Fibroblast of skin of right quadriceps (primary cell): ENCODE results near the gene CPSF4.

Experiments
- DNase-seq: peaks from one replicate; pipeline ENCODE4 v3.0.0-alpha.2; 2013

Gene CPSF4

DNA sequence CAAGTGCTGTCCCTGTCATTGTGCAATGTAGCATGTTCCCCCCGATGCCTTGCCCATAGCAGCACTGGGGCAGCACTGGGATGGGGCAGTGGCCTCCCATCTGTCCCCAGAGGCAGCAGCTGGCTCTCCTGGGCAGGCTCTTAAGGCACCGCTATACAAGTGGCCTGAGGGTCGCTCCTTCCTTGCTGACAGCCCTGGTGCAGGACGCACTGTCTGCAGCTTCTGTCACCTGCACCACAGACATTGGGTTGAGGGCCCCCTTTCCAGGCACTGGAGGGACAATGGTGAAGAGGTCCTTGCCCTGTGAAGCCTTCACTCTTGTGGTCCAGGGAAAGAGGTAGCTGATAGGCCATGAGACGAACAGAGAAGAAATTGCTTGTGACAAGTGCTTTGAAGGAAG is 10.6 kb downstream of the CPSF4 start:
- no peak for DNase-seq

DNA sequence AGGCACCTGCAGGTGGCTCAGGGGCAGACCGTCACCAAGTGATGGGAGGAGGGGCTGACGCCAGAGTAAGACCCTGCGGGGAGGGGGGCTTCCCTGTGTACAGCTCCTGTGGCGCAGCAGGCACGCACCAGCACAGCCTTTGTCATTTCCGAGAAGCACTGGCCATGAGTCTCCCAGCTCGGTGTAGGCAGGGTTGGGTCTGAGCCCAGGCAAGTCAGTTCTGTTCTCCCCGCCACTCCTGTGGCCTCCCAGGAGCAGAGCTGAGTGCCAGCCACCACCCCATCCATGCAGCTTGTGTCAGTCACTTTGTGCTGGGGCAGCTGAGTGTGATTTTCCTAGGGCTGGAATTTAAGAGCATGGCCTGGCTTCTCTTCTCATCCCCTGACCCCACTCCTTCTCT is 13.2 kb downstream of the CPSF4 start:
- no peak for DNase-seq

DNA sequence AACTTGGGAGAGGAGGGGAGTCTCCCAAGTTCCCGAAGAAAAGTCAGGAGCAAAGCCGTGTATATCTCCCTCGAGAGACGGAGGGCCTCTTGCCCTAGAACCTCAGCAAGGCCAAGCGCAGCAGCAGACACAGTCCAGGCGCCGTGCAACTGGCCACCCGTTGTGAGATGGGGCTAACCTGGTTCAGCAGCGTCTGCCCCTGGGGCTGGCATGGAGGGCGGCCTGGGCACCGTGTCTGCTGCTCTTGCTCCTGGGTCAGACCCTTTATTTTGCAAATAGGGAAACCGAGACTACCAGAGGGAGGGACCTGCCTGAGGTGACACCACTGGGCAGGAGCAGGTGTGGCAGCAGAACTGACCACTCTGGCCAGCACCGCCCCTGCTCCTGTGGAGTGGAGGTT is 13.8 kb downstream of the CPSF4 start:
- DNase-seq, result no peak

DNA sequence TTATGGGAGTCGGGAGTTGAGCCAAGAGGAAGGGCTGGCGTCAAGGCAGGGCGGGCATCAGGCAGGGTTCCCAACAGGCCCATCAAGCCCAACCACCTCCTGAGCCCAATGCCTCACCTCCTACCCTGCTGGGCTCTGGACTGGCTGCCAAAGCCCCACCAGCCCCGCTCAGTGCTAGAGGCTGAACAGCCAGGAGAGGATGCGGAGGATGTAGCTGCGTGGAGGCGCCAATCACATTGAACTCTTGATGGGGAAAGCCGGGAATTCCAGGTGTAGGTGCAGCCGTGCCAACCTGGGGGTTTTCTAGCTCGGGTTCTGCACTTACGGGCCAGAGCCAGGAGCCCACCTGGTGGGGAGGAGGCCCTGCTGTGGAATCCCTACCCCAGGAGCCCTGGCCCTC is 14.4 kb downstream of the CPSF4 start:
- no peak for DNase-seq

DNA sequence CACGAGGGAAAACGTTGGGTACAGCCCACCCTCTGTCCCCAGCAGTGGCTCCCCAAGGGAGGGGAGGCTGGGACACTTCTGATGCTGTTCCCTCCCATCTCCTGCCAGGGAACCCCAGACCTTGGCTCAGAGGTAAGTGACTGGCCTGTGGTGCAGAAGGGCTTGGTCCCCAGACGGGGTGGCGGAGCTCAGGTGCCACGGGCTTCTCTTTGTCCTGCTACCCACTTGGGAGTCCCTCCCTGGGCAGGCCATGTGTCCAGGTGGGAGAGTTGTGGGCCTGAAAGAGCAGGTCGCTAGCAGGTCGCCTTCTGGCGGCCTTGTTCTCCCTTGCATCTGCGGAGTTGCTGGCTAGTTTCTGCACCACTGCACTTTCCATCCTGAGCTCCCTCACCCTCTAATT is 17.1 kb downstream of the CPSF4 start:
- DNase-seq, result no peak

DNA sequence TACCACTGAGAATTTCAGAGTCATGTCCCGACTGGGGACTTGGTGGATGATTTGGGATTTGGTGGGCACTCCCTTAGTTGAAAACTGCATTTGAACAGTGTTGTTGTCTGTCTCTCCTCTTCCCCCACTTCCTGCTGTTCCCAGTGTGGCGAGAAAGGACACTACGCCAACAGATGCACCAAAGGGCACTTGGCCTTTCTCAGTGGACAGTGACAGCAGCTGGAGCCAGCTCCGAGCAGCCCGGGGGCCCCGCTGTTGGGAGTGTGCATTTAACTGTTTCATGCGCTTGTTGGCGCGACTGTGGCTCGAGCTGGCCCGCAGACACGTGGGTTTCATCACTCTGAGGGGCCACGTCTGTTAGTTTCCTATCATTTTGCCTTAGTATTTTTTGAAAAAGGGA is 17.5 kb downstream of the CPSF4 start:
- no peak for DNase-seq

DNA sequence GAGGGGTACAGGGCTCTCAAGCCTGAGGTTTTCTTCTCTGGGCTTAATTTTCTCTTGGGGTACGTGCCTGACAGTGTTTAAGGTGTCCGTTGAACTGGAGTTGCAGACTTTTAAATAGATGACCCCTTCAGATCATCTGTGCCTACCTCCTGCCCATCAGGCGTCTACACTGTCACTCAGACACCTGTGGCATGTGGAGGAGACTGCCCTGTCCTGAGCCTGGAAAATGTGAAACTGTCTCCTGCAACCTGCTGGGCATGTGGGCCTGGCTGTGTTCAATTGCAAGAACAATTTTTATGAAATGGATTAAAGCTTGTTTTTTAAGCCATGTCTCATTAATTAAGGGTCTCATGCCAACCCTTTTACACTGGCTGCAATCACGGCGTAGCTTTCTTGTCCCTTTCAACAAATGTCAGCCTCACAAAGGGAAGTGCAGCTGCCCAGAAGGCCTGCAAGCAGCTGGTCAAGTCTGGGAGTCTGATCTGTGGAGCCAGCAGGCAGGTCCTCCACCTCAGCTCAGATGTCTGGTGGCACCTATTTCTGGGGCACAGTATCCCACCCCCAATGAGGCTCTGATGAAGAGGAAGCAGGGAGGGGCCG is 18.4 kb downstream of the CPSF4 start:
- DNase-seq, result no peak

DNA sequence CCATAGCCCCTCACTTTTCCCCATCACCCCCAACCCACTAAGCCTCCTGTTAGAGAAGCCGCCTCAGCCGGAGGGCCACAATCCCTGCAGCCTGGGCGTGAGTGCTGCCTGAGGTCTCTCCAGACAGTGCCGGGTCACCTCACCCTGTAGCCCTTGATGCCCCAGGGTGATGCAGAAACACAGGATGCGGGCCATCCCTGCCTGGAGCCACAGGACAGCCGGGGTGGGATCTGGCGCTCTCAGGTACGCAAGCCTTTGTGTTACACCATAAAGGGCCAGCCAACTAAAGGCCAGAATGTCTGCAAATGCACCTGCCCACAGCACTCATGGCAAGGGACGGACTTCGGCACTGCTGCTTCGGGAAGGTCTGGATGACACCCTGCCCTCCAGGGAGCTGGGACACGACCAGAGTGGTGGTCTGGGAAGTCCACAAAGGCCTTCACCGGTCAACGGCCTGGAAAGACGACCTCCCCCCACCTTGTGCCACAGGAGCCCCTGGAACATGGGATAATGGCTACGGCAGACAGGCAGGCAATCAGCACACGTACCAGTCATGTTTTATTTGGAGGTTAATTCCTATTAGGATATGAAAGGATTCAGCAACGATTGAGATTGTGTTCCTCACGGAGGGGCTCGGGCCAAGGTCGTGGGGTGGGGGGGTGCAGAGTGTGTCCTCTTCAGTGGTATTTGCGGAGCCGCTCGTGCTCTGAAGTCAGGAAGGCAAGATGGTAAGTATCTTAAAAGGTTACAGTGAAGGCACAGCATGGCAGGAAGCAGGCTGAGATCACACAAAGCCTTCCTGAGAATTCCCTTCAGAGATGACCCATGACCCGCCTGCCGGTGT is 19.1 kb downstream of the CPSF4 start:
- no peak for DNase-seq

DNA sequence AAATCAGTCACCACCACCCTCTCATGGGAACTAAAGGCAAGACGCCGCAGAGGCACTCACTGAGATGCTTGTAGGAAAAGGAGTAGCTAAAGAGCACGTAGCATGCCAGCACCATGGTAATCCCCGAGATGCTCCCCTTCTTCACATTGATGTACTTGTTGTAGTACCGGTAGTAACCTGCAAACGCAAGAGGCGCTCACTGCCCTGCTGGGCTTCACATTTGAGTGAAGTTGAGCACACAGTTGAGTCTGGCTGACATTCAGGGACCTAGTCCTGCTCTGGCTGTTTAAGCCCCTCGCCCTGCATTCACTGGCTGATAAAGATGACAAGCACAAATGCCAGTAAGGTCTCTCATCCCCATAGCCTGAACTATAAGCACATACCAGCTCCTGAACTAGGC is 20.3 kb downstream of the CPSF4 start:
- no peak for DNase-seq

DNA sequence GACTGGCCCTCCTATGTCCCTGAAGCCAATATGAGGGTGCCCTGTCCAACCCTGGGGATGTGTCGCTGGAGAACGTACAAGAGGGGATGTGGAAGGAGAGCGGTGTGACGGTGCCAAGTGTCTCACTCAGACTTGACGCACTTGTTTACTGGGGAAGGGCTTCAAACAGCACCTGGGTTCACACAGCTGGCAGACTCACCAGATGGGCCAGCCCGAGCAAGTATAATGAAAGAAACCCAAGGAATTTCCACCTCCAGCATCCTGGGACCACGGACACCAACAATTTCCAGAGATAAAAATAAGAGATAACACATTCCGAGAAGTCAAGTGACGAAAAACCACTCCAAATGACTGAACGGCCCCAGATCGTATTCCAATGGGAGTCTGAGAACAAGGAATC is 21.9 kb downstream of the CPSF4 start:
- DNase-seq, result no peak

DNA sequence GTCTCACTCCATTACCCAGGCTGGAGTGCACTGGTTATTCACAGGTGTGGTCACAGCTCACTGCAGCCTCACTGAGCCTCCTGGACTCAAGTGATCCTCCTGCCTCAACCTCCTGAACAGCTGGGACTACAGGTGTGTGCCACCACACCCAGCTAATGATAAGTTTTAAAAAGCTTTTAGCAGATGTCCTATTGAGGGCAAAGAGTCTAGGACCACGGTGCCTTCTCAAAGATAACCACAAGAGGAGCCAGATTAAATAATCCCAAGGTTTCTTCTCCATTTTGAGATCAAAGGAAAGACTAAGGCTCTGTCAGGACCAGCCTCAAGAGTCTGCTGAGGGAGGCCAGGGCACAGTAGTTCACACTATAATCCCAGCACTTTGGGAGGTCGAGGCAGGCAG is 22.5 kb downstream of the CPSF4 start:
- DNase-seq, result no peak

DNA sequence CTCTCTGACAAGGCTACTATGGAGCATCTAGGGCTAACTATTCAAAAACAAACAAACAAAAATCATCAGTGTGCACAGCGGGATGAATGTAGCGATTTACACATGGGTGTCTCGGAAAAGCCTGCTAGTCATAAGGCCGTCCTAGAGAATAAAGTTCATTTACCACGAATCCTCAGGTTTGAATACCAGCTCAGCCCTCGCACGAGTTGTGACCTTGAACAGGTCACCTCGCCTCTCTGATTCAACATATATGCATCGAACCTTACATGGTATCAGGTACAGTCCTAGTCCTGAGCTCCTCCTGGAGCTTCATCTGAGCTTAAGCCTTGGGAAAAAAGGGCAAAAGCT is 26.7 kb downstream of the CPSF4 start:
- no peak for DNase-seq

DNA sequence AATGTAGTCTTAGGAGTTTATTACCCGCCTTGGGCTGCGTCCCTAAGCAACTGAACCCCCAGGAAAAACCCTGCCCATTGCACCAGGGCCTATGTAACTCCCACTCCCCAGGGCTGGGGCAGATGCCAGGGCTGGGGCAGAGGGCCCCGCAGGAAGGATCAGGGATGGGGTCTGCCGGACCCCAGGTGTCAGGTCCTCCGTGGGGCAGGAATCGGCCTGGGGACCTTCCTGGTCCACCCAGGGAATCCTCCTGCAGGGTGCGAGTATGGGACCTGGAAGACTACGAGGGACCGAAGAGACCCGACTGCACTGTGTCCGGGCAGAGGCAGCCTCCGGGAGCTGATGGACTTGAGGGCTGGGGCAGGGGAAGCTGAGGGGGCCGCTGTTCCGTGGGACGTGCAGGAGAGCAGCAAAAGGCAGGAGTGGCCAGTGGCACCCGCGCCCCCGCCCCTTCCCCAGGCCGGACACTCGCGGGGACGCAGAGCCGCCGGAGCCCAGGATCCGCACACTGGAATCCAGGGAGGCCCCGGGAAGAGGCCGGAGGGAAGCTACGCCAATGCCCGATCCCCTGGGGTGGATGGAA is 29.7 kb downstream of the CPSF4 start:
- DNase-seq, result no peak

DNA sequence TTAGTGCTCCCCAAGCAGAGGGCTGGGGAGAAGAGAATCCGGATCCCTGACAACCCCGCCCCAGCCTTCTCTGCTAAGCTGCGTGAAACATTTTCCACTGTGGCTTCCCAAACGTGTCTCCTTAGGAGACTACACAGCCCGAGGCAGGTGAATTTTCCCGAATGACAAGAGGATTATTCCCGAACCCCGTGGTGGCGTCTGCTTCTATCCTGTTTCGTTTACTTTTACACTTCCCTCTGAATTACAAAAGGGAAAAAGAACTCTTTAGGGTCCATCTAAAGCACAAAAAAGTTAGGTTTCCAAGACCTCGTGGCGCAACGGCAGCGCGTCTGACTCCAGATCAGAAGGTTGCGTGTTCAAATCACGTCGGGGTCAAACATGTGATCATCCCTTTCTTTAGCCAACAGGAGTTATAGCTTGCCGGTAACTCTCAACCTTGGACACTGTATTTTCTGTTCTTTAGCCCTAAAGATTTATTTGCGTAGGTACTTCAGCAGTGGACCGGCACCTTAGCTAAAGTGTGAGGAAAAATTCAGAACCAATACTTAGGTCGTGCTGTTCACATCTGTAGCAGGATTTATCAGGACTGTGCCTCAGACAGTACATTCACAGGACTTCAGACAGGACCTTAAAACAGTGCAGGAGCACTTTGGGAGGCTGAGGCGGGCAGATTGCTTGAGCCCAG is 30.8 kb downstream of the CPSF4 start:
- DNase-seq, result no peak

DNA sequence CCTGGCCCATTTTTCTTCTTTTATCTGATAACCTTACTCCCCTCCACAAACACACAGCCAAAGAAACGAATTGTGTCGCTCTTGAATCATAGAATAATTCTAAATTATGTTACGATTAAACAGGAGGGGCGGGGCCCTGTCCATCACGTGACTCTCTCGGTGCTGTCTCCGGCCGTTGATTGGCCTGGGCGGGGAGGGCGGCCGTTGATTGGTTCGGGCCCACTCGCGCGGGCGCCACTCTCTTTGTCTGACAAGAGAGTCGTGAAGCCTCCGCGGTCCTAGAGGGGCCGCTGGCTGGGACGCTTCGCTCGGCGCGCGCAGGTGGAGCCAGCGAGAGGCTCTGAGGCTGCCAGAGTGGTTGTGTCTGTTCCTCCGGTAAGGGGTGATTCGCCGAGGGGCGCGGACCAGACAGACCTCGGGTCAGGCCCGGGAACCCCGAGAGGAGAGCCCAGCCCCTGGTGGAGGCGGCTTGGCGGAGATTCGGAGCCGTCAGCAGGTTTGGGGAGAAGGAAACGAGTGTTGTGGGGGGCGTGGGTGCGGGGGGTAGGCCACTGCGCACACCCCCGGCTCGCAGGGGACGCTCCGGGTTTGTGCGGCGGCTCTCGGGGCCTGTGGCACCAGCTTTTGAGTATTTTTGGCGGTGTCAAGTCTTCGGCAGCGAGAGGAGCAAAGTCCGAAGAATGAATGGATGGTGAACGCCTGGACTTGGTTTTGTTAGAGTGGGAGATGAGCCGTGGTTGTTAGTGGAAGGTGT is 34.0 kb downstream of the CPSF4 start, which contains the start of gene ZNF789:
TSS of gene ZNF789 (plus strand) at position 330 of the 754 bp plus-strand sequence. CDS start 3,567 bp downstream, outside the sequence.
- peak; percentile 96 for DNase-seq

DNA sequence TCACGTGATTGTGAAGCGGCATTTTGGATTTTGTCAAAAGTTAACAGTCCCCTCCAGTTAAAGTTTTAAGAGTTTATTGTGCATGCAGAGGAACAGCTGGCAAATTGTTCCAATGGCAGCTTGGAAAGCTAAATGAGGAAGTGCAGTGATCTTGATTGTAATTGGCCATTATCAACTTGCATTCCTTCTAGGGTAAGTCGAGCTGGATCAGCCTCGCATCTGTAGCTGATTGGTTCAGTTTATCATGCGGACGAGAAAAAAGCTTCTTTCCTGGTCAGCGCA is 34.5 kb downstream of the CPSF4 start:
- DNase-seq, result peak; percentile 61

DNA sequence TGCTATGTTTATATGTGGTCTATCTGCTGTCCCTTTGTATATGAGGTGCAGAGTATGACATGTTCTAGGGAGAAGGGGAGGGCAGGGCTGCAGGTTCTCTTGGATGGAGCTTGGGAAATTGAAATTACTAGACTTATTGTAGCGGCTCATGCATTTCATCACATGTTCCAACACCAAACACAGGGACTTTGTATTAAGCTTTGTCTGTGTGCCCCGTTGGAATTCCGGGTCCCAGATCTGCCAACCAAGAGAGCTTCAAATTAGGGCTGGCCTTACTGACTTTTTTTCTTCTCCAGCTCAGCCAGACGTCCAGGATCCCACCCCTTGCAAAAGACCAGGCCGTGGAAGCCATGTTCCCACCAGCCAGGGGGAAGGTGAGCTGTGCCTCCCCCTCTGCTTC is 37.4 kb downstream of the CPSF4 start:
- DNase-seq, result no peak

DNA sequence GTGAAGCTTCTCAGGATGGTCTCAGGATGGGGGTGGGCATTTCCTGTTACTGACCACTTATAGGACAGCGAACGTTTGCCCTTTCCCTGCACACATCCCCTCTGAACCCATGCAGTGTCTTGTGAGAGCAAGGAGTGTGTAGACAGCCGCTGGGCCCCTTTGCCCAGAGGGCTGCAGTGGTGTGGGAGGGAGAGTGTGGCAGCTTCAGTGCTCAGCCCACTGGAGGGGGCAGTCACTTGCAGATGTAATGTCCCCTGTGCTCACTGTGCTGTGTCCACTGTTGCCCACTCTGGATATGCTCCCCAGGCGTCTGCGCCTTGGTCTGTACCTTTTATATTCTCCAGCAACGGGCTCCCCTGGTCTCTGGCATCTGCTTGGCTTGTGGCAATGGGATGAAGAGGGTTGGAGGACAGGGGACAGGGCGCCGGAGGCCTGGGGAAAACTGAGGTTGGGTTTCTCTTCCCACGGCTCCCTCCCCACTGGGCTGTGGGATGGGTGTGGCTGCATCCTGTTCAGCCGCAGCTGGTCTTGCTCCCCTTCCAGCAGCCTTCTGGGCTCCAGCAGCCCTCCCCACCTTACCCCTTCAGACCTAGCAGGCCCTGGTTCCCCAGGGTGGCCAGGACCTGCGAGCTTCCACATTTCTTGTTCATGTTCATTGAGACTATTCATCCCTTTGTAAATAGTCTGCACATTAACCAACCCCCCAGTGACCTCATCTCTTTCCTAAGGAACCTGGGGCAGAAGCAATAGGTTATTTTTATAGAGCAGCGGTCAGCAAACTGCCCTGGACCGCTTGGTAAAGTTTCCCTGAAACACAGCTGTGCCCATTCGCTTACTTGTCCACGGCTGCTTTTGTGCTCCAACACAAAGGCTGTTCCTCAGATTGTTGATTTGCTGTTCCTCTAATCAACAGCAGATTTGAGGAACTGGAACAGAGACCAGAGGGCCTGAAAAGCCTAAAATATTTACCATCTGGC is 40.0 kb downstream of the CPSF4 start:
- DNase-seq, result no peak

DNA sequence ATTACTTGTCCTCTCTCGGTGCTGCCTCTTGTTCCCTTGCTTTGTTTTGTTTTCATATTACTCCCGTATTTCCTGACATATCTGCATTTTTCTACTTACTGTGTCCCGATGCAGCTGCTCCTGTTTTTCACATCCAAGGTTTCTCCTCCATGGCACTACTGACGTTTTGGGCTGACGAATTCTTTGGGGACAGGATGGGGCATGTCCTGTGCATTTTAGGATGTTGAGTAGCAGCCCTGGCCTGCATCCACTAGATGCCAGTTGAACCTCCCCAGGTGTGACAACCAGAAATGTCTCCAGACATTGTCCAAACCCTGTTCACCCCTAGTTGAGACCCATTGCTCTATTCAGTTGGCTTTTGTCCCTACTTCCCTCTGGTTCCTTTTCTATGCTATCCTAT is 46.4 kb downstream of the CPSF4 start:
- no peak for DNase-seq

DNA sequence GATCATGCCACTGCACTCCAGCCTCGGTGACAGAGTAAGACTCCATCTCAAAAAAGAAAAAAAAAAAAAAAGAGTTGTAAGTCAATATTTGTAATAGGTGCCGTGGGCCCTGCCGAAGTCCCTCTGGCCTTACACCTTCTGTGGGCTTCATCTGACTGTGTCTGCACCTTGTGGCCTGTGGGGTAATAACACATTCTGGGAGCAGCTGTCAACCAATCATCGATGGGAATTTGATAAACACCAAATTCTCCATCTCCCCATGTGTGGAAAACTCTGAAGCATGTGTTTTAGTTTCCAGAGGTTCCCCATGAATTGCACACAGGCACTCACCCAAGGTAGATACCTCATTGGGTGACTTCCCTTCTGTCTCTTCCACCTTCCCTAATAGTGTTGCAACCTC is 50.5 kb downstream of the CPSF4 start:
- no peak for DNase-seq

DNA sequence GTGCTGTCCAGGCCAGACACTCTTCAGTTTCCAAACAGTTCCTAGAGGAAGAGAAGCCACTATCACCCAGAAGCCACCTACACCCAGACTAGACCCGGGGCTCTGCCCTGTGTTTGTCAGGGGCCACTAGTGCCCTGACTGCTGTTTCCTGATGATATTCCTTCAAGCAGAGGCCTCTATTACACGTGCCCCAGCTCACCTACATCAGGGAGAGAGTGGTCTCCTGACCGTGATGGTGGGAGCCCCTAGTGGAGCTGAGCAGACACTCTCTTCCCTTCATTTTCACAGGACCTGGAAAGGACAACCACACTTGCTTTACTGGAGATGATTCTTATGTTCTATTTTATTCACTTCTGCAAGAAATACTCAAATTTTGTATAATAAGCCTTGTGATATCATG is 52.1 kb downstream of the CPSF4 start:
- DNase-seq, result no peak

DNA sequence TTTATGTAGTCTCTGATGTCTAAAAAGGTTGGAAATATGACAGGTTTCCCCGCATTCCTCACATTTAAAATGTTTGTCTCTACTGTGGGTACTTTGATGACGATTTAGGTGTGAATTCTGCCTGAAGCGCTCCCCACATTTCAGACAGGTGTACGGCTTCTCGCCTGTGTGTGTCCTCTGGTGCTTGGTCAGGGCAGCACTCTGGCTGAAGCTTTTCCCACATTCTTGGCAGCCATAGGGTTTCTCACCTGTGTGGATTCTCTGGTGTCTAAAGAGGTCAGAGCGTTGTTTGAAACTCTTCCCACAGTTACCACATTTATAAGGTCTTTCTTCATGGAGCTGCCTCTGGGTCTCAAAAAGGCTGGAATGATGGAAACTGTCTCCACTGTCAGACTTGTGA is 55.1 kb downstream of the CPSF4 start:
- DNase-seq, result no peak
